IPS DF 4.7 (cell line): ENCODE data around the gene SYNC.
"Not testable (repeated sequence)": the region's sequence is repeated elsewhere in the genome, so short reads cannot be mapped to it uniquely, and the experiment has no call there.

ENCODE experiments used
- DNase-seq: peaks from one replicate; pipeline ENCODE4 v3.0.0-alpha.2; 2013; ENCODE audit warnings: low spot score; ENCODE audit errors: extremely low read depth

SYNC gene

DNA sequence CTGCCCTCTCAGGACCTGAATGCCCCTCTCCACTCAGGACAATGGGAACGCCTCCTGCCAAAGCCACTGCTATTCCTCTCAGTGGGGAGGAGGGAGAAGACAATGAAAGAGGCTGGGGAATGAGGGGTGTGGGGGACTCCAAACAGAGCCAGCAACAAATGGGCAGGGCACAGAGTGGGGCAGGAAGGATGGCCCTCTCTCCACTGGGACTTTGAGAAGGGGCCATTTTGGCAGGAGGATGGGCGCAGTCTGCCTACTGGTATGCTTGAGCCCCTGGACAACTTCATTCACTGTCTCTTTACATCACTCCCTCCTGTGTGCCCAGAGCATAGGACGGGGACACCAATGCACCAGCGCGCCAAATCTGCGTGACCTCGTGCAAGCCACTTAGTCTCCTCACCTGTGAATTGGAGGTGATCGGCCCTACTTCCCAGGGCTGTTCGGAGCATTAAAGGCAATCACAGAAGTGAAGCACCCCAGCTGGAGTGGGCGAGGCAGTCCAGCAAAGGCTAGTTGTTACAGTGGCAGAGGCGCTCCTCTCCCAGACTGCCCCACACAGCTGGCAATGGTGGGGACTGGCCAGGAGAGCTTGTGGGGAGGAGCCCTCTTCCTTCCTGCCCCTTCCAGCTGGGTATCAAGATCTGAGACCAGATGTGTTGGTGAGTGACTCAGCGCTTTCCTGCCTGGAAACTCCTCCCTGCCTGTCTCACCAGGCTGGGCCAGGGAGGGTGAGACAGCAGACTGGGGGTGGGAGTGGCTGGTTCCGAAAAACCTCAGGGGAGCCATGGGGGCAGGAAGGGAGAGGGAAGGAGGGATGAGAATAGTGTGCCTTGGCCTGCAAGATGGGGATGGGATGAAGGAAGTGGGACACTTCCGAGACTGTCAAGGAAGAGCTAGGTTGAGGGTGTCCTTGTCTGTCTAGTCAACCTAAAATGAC is 22.4 kb upstream of the SYNC start:
- no peak for DNase-seq

DNA sequence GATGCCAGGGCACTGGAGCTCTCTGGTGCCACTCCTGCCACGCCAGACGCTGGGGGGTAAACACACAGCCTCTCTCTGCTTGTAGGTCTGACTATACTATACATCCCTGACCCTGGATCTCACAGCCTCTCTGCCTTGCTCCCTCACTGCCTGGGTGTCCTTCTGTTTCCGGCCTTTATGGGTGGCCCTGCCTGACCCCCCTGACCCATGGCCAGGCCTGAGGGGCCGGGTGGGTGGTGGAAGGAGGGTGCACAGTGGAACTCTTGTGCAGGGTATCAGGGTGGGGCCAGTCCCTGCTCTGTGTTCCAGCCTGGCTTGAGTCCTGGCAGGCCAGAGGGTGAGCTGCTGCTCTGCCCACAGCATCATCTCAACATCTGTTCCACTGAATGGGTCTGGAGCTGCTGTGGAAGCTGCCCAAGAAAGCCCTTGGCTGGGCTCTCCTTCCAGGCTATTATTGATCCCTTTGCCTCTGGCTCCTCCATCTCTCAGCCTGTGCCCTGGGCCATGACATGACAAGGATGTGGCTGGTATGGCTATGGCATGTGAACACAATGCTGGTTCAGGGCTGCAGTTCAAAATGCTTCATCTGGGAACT is 17.2 kb upstream of the SYNC start:
- DNase-seq, result no peak

DNA sequence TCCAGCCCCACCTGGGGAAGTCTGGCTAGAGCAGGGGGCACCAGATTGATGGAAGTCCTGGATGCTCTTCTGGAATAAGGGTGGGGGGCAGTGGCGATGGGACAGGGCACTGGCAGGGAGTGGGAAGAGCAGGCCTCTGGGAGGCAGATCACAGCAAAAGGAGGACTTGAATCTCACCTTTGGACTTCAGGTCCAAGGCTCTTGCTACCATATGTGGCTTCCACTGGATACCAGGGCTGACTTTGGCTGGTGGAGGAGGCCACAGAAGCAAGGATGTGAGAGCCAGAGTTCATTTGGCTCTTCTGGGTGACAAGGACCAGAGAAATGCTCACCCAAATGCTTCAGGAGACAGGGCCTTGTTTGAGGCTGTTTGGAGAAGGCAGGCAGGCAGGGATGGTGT is 16.0 kb upstream of the SYNC start:
- DNase-seq, result no peak

DNA sequence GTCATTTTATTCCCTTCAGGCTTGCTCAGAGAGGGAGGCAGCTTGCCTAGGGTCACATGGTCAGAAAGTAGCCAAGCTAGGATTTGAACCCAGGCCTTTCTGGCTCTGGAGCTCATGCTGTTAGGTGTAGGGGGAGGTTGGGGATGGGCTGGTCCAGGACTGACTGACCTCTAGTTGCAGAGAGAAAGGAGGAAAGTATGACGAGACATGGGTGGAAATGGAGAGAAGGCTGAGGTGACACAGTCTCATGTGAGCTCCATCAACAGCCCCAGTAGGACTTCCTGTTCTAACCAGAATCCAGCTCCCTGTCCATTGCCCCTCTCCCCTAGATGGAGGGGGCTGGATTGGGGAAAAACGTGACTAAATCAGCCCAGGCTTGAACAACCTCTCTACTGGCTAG is 15.5 kb upstream of the SYNC start:
- no peak for DNase-seq

DNA sequence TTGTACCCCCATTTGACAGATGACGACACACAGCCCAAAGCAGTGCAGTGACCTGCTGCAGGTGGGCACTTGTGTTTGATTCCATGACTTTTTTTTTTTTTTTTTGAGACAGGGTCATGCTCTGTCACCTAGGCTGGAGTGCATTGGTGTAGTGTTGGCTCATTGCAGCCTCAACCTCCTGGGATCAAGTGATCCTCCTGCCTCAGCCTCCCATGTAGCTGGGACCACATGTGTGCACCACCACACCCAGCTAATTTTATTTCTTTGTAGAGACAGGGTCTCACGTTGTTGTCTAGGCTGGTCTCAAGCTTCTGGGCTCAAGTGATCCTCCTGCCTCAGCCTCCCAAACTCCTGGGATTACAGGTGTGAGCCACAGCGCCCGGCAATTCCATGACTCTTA is 14.9 kb upstream of the SYNC start:
- DNase-seq, result no peak

DNA sequence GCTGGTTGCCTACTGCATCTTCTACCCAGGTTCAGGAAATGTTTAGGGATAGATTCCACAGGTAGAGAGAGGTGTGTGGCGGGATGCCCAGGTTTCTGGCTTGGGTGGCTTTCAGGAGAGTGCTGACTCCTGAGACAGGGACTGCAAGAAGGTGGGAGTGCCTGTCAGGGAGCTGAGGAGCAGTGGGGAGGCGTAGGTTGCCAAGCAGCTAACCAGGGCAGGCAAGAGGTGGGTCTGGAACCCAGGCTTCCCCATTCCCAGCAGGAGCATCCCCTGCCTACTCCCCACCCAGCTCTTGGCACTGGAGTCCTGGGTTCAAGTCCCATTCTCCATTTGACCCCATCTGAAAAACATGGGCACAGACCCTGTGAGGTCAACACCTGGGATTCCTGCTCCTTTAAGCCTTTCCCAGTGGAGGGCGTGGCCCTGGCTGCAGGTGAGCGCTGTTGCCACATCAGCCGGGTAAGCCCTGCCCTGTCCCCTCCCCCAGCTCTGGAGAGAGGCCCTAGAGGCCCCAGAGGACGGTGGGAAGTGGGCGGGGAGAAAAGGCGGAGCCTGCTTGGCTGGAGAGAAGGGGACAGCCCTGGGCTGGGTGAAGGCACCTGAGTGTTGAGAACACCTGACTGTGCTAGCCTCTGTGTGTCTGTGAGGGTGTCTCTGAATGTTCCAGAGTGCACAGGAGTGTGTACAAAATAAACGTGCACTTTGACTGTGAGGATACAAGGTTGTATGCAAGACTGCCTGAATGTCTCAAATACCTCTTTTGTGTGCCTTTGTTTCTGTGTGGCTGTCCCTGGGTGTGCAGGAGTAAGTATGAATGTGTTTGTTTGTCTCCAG is 14.0 kb upstream of the SYNC start:
- peak; percentile 93 for DNase-seq

DNA sequence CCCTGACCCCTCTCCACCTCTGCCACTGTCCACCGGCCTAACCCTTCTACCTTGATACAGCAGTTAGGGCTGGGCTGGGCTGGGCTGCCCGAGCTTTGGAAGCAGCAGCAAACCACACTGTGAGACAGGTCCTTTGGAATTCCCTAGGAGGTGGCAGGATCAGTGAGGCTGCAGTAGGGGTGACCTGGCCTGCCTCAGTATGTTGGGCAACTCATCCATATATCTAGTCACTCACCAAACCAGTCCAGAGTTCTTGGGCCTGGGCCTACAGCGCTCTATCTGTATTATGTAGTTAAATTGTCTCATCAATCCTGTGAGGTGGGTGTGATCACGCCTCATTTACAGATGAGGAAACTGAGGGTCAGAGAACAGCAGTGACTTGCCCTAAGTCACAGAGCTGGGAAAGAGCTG is 13.3 kb upstream of the SYNC start:
- DNase-seq, result no peak

DNA sequence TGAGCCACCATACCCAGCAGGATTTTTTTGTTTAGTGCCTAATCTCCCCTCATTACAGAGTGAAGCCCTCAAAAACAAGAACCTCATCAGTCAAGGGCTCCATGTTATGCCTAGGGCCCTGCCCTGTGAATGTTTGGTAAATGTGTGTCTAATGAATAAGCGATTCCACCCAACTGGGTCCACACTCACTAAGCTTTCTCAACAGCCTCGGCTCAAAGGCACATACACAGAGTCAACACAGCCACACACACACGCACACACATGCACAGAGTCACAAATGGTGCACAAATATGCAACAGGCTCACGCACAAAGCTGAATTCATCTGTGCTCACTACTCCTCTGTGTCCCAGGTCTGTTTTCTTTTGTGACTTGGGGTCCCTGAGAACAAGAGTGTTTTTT is 11.7 kb upstream of the SYNC start:
- no peak for DNase-seq

DNA sequence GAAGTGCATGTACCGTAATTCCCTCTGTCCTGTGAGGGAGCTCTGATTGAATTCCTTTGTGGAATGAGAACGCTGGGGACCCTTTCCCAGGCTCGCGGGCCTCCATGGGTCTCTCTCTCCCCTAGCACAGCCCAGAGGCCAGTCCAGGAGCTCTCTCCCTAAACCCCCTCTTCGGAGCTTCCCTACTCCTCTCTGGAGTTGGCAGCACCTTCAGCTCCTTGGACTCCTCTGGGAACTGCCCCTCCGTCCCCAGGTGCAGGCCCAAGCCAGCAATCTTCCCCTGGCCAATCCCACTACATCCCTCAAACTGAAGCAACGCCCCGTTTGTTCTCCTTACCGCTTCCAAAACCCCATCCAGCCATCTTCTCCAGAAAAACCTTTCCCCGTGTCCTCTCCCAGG is 10.5 kb upstream of the SYNC start:
- no peak for DNase-seq

DNA sequence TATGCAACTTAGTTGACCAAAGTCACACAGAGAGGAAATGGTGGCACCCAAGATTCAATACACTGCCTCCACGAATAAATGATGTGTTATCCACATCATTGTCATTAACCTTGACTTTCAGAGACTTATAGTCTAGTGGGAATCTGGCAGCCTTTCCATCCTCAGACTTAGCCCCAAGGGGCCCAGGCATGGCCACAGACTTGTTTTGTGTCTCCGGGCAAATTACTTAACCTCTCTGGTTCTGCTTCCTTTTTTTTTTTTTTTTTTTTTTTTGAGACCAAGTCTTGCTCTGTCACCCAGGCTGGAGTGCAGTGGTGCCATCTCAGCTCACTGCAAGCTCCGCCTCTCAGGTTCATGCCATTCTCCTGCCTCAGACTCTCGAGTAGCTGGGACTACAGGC is 8.7 kb upstream of the SYNC start:
- not testable (repeated sequence) for DNase-seq

DNA sequence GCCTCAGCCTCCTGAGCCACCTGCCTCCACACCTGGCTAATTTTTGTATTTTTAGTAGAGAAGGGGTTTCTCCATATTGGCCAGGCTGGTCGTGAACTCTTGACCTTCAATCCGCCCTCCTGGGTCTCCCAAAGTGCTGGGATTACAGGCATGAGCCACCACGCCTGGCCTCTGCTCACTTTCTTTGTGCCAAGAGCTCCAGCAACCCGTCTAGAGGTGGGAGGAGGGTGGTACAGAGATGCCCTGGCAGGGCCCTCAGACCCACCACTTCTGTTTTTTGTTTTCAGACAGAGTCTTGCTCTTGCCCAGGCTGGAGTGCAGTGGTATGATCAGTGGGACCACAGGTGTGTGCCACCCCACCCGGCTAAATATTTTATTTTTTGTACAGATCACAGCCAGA is 6.9 kb upstream of the SYNC start:
- DNase-seq, result no peak

DNA sequence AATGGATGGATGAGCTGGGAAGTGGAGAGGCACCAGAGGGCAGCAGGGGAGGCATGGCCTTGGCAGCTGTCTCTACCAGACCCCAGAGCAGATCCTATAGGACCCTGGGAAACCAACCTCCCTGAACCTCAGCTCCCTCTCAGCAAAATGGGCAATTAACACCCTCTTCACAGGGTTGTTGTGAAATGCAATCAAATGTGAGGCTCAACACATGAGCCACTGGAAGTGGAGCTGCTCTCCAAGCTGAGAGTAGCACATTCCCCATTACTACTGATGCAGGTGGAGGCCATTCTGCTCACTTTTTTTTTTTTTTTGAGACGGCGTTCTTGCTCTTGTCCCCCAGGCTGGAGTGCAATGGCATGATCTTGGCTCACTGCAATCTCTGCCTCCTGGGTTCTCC is 6.5 kb upstream of the SYNC start:
- no peak for DNase-seq

DNA sequence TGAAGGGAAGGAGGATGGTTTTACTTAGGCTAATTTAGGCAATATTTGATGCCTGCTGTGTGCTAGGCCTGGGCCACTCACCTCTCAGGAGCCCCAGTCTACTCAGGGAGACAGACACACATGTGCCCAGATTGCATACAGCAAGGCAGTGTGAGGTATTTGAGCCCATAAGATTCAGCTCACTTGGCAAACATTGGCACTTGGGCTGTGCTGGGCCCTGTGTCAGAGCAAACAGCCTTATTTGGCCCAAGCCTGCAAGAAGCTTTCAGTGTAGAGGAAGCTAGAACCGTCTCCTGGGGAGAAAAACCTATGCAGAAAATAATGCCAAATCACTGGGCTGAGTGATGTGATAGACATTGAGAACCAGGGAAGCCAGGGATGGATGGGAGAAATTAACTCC is 3.9 kb upstream of the SYNC start:
- no peak for DNase-seq

DNA sequence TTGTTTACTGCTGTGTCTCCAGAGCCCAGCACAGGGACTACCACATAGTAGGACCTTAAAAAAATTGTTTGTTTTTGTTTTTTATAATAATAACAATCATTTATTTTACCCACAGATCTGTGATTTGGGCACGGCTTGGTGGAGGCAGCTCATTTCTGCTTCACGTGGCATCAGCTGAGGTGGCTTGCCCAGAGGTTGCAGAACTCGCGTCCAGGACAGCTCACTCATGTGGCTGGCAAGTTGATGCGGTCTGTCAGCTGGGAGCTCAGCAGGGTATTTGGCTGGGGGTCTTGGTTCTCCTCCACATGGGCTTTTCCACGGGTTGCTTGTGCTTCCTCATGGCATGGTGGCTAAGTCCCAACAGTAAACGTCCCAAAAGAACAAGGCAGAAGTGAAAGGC is 2.9 kb upstream of the SYNC start:
- DNase-seq, result no peak

DNA sequence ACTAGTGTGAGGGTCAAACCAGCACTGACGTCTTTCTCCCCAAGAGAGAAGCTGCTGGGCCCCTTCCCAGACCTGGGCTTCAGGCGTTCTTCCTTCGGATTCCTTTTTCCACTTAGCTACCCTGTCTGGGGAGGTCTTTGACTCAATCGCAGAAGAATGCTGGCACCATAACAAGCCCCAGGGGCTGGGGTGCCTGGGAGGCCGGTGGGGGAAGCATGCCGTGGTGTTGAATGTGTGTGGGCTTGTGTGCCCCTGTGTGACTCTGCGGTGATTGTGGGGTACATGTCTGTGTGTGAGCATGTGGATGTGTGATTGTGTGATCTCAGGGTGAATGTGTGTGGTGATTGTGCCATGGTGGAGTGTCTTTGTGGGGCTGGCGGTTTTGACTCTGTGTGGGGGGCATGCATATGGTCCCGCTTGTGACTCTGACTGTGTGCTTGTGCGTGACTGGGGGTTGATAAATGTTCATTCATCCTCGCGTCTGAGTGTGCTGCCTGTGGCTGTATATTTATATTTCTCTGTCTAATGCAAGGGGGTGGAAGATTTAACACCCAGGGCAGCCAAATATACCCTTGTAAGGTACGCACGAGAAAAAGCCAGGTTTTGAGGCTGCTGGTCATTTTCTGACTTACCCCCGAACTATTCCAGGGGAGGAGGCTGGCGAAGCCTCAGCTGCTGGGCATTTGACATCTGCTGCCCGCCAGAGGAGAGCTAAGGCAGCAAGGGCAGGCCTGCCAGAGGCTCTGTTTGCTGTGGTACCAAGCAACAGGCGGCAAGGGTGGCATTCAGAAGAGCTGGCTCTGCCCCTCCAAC is 1.1 kb upstream of the SYNC start:
- no peak for DNase-seq

DNA sequence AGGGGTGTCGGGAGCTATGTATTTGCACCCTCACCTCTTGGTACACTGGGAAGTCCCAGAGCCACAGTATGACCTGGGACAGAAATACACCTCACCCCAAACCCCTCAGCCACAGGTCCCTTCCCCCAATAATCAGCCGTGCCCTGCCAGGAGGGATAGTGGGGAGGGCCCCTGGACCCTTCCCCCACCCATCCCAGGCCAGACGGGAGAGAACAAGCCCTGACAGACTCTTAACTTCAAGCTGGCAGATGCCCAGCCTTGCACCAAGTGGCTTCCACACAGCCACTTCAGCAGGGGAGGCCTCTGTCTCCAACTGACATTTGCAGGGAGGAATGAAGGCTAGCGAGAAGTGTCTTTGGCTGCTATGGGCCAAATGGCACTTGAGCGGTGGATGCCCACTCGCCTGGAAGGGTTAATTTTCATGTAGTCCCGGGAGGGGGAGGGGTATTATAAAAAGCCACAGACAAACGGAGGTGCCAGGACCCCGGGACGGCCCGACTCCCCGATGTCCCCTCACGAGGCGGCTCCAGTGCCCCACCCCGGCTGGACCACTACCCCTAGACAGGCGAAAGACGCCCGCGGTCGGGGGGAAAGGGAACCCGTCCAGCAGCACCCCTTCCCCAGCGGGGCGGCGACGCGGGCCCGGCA is 495 bp downstream of the SYNC start:
- no peak for DNase-seq

DNA sequence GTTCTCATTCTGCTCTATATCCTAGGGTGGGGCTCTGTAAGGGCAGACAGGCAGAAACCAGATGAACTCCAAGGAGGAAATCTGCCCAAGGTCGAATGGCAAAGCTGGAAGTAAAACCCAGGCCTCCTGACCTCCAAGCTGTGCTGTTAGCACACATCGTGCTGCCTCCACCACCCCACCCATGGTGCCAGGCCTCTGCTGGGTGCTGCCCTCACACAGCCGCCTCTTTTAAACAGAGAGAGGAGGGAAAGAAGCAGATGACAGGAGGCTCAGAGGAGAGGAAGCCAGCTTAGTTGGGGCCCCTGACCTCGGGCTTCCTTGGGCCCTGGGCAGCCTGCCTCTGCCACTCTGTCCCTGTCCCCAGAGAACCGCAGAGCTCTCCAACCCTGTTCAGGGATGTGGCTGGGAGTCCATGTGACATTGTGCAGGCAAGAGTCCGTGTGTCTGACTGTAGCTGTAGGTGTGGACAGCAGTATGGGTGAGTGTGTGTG is 1.1 kb downstream of the SYNC start:
- no peak for DNase-seq

DNA sequence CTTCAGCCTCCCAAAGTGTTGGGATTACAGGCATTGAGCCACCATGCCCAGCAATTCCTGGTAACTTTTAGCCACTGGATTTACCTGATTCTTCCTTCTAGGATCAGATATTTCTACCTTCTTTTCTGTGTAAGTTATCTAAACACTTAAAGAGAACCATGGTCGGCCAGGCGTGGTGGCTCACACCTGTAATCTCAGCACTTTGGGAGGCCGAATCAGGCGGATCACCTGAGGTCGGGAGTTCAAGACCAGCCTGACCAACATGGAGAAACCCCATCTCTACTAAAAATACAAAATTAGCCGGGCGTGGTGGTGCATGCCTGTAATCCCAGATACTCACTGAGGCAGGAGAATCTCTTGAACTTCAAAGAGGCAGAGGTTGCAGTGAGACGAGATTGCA is 5.6 kb downstream of the SYNC start:
- not testable (repeated sequence) for DNase-seq

DNA sequence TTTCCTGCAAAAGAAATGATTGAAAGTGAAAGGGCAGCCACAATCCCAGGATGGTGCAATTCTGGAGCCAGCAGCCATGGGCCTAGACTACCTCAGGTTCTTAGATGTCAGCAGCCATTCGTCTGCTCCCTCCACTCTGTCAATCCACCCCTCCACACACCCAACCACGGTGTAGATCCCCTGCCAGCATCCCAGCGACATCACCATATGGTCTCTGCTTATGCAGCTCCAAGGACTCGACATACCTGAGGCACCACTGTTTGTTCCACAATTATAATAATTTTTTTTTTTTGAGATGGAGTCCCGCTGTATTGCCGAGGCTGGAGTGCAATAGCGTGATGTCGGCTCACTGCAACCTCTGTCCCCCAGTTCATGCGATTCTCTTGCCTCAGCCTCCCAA is 6.5 kb downstream of the SYNC start:
- DNase-seq, result no peak

DNA sequence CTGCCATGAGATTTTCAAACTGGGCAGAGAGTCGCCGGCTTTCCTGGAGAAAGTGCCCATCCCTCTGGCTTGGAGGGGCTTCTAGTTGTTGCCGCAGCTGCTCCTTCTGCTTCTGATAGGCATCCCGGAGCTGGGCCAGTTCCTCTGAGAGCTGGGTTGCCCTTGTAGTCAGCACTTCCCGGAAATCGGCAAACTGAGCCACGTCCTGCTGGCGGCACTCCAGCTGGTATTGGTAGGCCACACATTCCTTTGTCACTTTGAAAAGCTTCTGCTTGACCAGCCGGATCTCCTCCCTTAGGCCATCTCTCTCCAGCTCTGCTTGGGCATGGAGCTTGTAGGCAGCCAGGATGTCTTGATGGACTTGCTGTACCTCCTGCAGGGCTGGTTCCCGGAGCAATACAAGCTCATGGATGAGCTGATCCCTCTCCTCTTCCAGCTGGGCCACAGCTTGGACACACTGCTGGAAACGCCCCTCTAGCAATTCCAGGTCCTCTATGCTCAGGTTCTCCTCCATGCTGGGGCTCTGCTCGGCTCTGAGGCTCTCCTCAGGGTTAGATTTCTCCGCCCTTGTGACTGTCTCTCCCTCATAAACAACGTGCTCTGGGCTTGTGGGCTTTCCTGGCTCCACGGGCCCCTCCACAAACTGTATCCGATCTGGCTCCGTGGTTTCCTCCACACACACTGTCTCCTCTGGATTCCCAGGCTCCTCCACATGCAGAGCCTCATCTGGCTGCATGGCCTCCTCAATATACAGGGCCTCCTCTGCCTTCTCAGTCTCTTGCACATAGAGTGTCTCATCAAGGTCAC is 7.3 kb downstream of the SYNC start:
- DNase-seq, result no peak
